Coronary artery (tissue), 2 donors: ENCODE results near the gene DLGAP3.

Experiments used
- DNase-seq: peaks from one replicate; pipeline ENCODE4 v3.0.0-alpha.2; 2017; ENCODE audit warnings: low spot score
- H3K27ac ChIP-seq, 2 donors: fragments of 200-600 bp; sonication (generic); one replicate each; pipeline ENCODE4 v1.5.1; 2016 to 2019
- H3K4me3 ChIP-seq: fragments of 200-600 bp; sonication (generic); 2 replicates; pipeline ENCODE4 v1.5.1; 2016; ENCODE audit warnings: mild to moderate bottlenecking, moderate library complexity
- TF ChIP-seq, protein P1 (sequence below): fragments of 200-600 bp; sonication (generic); IDR thresholded peaks from one replicate; pipeline ENCODE4 v1.5.1; 2019; ENCODE audit warnings: antibody characterized with exemption

The DLGAP3 gene

DNA sequence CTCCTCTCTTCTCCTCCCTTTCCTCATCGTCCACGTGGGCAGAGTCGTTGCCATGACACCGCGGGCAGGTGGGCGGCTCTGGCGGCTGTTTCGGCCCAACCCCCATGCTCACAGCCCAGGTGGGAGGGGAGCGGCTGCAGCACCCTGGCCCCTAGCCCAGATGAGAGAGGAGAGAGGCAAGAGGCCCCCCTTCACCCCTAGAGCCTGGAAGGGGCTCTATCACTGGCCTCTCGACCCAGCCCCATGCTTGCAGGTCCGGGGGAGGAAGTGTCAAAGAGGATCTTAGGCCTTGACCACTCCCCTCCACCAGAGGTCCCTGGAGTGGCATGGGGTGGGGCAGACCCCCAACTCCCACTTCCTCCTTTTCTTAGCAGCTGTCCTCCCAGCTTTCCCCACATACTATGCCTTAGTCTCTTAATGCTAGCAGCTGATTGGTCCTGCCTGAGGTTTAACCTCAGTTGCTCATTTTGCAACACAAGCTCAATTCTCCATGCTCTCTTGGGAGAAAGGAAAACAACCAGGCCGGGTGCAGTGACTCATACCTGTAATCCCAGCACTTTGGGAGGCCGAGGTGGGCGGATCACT, 10.4 kb downstream of the DLGAP3 start:
- H3K27ac ChIP-seq = no peak overlapping the region

DNA sequence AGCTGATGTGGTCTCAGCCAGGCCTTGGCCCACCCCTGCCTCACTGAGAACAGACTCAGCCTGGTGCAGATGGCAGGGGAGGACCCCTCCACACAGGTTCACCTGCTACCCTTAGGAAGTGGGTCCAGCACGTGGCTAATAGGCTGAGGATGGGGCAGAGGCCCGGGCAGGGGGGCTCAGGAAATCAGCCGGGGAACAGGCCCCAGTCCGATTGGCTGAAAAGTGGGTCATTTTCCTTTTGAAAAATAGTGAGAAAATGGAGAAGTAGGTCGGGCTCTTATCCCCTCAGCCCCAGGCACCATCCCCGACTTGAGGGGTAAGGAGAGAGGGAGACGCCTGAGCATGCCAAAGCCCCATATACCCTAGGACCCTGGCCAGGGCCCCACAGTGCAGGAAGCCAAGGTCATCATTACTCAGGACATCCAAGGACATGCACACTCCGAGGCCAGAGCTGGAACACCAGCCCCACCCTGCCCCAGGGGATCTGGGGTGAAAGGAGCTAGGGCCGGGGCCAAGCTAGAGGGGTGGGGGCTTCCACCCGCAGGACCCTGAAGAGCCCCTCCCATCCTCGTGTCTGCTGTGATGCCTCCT, 11.0 kb downstream of the DLGAP3 start:
- DNase-seq = peak; percentile 50
- Histone ChIP-seq H3K27ac (no peak overlapping the region), H3K4me3 (no peak overlapping the region)
- TF ChIP-seq, protein P1, sequence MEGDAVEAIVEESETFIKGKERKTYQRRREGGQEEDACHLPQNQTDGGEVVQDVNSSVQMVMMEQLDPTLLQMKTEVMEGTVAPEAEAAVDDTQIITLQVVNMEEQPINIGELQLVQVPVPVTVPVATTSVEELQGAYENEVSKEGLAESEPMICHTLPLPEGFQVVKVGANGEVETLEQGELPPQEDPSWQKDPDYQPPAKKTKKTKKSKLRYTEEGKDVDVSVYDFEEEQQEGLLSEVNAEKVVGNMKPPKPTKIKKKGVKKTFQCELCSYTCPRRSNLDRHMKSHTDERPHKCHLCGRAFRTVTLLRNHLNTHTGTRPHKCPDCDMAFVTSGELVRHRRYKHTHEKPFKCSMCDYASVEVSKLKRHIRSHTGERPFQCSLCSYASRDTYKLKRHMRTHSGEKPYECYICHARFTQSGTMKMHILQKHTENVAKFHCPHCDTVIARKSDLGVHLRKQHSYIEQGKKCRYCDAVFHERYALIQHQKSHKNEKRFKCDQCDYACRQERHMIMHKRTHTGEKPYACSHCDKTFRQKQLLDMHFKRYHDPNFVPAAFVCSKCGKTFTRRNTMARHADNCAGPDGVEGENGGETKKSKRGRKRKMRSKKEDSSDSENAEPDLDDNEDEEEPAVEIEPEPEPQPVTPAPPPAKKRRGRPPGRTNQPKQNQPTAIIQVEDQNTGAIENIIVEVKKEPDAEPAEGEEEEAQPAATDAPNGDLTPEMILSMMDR = no peak

More for the DNA sequence above, 10.4 kb downstream of the DLGAP3 start:
- TF ChIP-seq, protein P1 = no peak
- DNase-seq = peak; percentile 65
- H3K4me3 ChIP-seq = no peak overlapping the region

DNA sequence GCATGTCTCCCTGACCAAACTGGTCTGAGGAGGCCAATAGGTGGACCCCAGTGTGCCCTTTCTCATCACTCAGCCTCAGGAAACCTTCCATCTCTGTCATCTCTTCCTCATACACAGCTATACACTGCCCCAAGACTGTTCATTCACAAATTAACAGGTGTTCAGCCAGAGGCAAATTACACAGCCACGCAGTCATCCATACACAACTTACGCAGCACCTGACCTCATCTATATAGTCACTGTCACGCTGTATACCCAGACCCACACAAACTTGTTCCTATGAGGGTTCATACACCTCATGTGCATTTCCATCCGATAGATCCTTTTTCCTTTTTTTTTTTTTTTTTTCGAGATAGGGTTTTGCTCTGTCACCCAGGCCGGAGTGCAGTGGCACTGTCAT, 12.4 kb downstream of the DLGAP3 start:
- TF ChIP-seq, protein P1 = no peak
- H3K4me3 ChIP-seq = no peak overlapping the region
- no peak overlapping the region for H3K27ac ChIP-seq
- no peak for DNase-seq

DNA sequence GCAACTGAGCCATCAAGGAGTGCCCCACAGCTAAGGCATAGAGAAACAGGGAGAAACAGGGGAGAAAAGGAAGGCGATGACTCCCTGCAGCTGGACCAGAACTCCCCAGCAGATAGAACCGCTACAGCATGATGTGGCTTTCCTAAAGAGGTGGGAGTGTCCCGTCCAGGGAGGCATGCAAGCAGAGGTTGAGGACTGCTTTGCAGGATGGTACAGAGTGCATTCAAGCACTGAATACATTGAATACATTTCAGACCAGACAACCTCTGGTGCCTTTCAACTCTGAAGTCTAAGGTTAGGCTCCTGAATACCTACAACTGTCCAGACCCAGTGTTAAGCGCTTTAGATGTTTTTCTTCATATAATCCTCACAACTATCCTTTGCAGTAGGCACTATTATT, 13.3 kb downstream of the DLGAP3 start:
- peak; percentile 26 for DNase-seq
- H3K4me3 ChIP-seq = no peak overlapping the region
- no peak overlapping the region for H3K27ac ChIP-seq
- TF ChIP-seq, protein P1 = no peak

DNA sequence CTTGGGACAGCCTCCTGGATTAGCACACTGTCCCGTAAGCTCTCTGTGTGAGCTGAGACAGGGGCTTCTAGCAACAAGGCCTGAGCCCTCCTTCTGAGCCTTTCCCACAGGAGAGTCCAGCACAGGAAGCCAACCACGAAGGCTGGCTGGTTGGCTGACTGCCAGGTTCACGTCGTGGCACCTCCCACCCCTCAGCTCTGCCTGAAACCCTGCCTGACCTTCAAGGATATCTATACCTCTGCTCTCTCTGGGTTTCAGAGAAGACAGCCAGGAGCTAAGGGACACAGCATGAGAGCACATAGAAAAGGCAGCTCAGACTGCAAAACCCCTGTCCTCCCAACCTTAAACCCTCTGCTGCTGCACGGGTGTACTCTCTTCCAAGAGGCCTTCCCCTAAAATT, 13.9 kb downstream of the DLGAP3 start:
- peak; percentile 19 for DNase-seq
- H3K27ac ChIP-seq = no peak overlapping the region
- TF ChIP-seq, protein P1 = no peak
- no peak overlapping the region for H3K4me3 ChIP-seq

DNA sequence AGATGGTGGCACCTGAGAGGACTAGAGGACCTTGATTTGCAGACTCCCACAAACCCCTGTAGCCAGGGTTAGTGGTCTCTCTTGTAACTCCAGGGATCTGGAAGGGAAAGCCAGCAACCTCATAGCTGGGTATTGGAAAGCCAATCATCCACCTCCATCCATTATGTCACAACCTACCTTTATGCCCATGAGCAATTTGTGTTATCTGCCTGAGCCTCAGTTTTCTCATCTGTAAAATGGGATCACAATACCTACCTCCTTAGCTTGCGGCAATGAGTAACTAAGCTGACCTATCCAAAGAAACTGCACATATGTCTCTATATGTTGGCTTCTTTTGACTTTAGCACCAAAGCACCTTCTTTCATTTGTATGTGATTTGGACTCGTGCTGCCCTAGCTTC, 14.5 kb downstream of the DLGAP3 start:
- no peak for DNase-seq
- TF ChIP-seq, protein P1 = no peak
- H3K4me3 ChIP-seq = no peak overlapping the region
- no peak overlapping the region for H3K27ac ChIP-seq

DNA sequence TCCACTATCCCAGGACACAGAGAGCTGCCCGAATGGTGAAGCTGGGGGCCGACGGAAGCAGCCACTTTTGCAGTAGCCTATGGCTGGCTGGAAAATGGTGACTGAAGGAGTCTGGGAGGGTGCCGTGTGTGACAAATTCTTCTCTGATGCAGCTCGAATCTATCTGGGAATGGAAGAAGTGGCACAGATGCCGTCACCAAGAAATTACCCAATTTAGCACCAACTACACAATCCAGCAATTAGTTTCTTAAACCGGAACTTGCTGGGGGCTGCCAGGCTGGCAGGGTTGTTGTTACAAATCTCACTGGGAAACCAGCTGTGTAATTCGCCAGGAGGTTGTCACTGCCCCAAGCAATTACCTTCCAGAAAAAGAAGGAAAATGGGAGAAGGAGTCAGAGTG, 18.0 kb downstream of the DLGAP3 start:
- TF ChIP-seq, protein P1 = no peak
- no peak for DNase-seq
- no peak overlapping the region for H3K27ac ChIP-seq
- H3K4me3 ChIP-seq = no peak overlapping the region
